SK-N-MC (cell line): Measurements from ENCODE around the gene B4GALT4.

ENCODE experiments used
- DNase-seq: peaks from one replicate; pipeline ENCODE4 v3.0.0-alpha.2; 2011; ENCODE audit warnings: low read depth, low spot score
- H3K27ac ChIP-seq: fragments of 200-600 bp; sonication (generic); 2 replicates; pipeline ENCODE4 v1.5.1; 2016; ENCODE audit warnings: mixed run types
- H3K36me3 ChIP-seq: fragments of 200-600 bp; sonication (generic); 2 replicates; pipeline ENCODE4 v1.6.1; 2017; ENCODE audit warnings: antibody characterized with exemption, low read length, mixed read lengths; ENCODE audit not compliant: insufficient read depth
- H3K4me3 ChIP-seq: fragments of 200-600 bp; sonication (generic); 2 replicates; pipeline ENCODE4 v1.5.1; 2016
- H3K9ac ChIP-seq: fragments of 200-600 bp; sonication (generic); 2 replicates; pipeline ENCODE4 v1.8.0; 2017; ENCODE audit warnings: mixed run types, mixed read lengths; ENCODE audit not compliant: insufficient read length
- H3K9me3 ChIP-seq: fragments of 200-600 bp; sonication (generic); 2 replicates; pipeline ENCODE4 v1.6.1; 2017; ENCODE audit warnings: low read depth, mild to moderate bottlenecking, antibody characterized with exemption, low read length, moderate library complexity, mixed read lengths
- EZH2 ChIP-seq: fragments of 200-600 bp; sonication (generic); IDR thresholded peaks from one replicate; pipeline ENCODE4 v1.6.1; 2017; ENCODE audit warnings: antibody characterized with exemption
- FOXP2 ChIP-seq: optimal IDR thresholded peaks from 2 replicates; pipeline ENCODE3; 2011; ENCODE audit warnings: mild to moderate bottlenecking, moderate library complexity; ENCODE audit not compliant: insufficient read depth; ENCODE audit errors: extremely low read length, control extremely low read depth
- POLR2AphosphoS5 ChIP-seq: IDR thresholded peaks from 2 replicates; pipeline ENCODE4 v1.6.1; 2012; ENCODE audit warnings: mild to moderate bottlenecking, low read depth, low read length, borderline replicate concordance

The B4GALT4 gene

GRCh38 chr3:119239206-119239820 lies 1.4 kb downstream of the B4GALT4 start:
- H3K27ac ChIP-seq = no peak overlapping the region; the same call in 1 of the 2 replicates
- no peak for TF ChIP-seq FOXP2
- TF ChIP-seq POLR2AphosphoS5 = no peak
- no peak for TF ChIP-seq EZH2

GRCh38 chr3:119238363-119238762 lies 2.3 kb downstream of the B4GALT4 start:
- DNase-seq = no peak
- no peaks in the 10 kb centered on the region for H3K9me3 ChIP-seq
- H3K4me3 ChIP-seq = no peak overlapping the region
- H3K27ac ChIP-seq = no peak overlapping the region
- peaks cover 9% of the 10 kb centered on the region for H3K36me3 ChIP-seq
- no peak overlapping the region for H3K9ac ChIP-seq
- TF ChIP-seq POLR2AphosphoS5 (no peak), FOXP2 (no peak), EZH2 (no peak)

More at GRCh38 chr3:119239206-119239820, 1.4 kb downstream of the B4GALT4 start:
- H3K4me3 ChIP-seq = peak overlapping the region; percentile 87
- peaks cover 9% of the 10 kb centered on the region; the same call in 1 of the 2 replicates for H3K36me3 ChIP-seq
- no peaks in the 10 kb centered on the region for H3K9me3 ChIP-seq
- H3K9ac ChIP-seq = no peak overlapping the region
- DNase-seq = no peak

DNA sequence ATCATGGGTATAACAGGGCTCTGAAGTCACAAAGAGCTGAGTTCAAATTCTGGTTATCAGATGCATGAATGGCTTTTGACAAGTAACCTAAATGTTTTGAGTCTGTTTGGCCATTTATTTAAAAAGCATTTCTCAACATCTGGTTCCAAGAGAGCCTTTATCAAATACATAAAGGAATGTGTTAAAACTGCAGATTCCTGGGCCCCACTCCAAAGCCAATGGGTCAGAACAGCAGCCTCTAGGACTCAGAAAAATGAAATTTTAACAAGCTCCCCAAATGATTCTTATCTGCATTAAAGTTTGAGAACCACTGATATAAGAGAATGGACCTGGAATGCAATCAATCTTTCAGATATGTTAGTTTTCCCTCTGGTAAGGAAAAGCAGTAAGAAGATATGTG lies 3.4 kb downstream of the B4GALT4 start:
- H3K4me3 ChIP-seq = no peak overlapping the region
- TF ChIP-seq FOXP2 (no peak), POLR2AphosphoS5 (no peak), EZH2 (no peak)
- H3K9ac ChIP-seq = no peak overlapping the region
- peaks cover 9% of the 10 kb centered on the region for H3K36me3 ChIP-seq
- no peaks in the 10 kb centered on the region for H3K9me3 ChIP-seq
- no peak for DNase-seq
- no peak overlapping the region for H3K27ac ChIP-seq

DNA sequence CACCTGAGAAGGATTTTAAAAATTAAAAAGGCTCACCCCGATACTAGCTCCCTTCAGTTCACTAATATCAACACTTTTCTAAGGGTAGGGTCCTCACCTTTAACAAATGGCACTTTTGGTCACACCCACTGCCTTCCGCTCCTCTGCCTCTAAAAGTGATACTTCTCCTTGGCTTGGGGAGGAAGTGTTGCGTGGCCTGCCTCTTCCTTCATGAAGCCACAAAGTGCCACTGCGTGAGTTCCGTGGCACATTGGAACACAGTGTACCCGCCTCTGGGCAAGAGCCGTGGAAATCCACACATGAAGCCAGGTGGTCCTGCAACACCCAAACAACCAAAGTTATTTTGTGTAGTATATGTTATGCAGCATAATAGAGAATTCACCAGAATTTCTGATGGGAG lies 3.9 kb downstream of the B4GALT4 start:
- no peak overlapping the region for H3K4me3 ChIP-seq
- no peaks in the 10 kb centered on the region for H3K9me3 ChIP-seq
- no peak overlapping the region for H3K27ac ChIP-seq
- no peak overlapping the region for H3K9ac ChIP-seq
- H3K36me3 ChIP-seq = peaks cover 9% of the 10 kb centered on the region
- DNase-seq = no peak
- TF ChIP-seq POLR2AphosphoS5 = no peak
- TF ChIP-seq EZH2 = no peak
- no peak for TF ChIP-seq FOXP2

DNA sequence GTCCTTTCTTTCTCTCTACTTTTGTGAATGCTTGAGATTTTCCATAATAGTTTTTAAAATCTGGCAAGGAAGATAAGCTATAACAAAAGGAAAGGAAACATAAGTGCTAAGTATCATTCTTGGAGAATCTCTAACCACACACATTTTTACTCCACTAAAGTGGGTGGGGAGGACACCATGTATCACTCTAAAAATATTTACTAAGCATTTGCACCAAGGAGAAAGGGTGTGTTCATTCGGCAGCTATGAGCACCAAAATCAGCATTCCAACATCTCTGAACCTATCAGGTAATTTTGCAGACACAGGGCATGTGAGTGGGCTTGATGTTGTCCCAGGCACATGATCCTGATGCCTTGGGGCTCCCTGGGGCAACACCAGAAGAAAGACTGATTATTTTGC lies 5.5 kb downstream of the B4GALT4 start:
- H3K27ac ChIP-seq = no peak overlapping the region
- H3K9ac ChIP-seq = no peak overlapping the region
- no peaks in the 10 kb centered on the region for H3K9me3 ChIP-seq
- TF ChIP-seq EZH2 (no peak), POLR2AphosphoS5 (no peak), FOXP2 (no peak)
- H3K4me3 ChIP-seq = no peak overlapping the region
- H3K36me3 ChIP-seq = peaks cover 9% of the 10 kb centered on the region
- no peak for DNase-seq

- no peak for DNase-seq
- H3K9ac ChIP-seq = no peak overlapping the region
- H3K36me3 ChIP-seq = peaks cover 13% of the 10 kb centered on the region
- TF ChIP-seq EZH2 = no peak
- no peak for TF ChIP-seq FOXP2
- no peak for TF ChIP-seq POLR2AphosphoS5
- H3K27ac ChIP-seq = no peak overlapping the region
- H3K4me3 ChIP-seq = no peak overlapping the region
- H3K9me3 ChIP-seq = no peaks in the 10 kb centered on the region
These were observed 6.1 kb downstream of the B4GALT4 start for GRCh38 chr3:119234610-119235009.

- TF ChIP-seq EZH2 = no peak
- TF ChIP-seq POLR2AphosphoS5 = no peak
- no peak for TF ChIP-seq FOXP2
- Histone ChIP-seq H3K9me3 (no peaks in the 10 kb centered on the region), H3K27ac (no peak overlapping the region), H3K9ac (no peak overlapping the region), H3K36me3 (peaks cover 11% of the 10 kb centered on the region), H3K4me3 (no peak overlapping the region)
- no peak for DNase-seq
These were observed 9.9 kb downstream of the B4GALT4 start for GRCh38 chr3:119230745-119231144.

GRCh38 chr3:119230071-119230470 lies 10.6 kb downstream of the B4GALT4 start:
- Histone ChIP-seq H3K4me3 (no peak overlapping the region), H3K9me3 (no peaks in the 10 kb centered on the region), H3K9ac (no peak overlapping the region), H3K27ac (no peak overlapping the region), H3K36me3 (peaks cover 9% of the 10 kb centered on the region)
- no peak for DNase-seq
- no peak for TF ChIP-seq FOXP2
- TF ChIP-seq POLR2AphosphoS5 = no peak
- no peak for TF ChIP-seq EZH2

- no peaks in the 10 kb centered on the region for H3K9me3 ChIP-seq
- no peak for DNase-seq
- no peak overlapping the region for H3K27ac ChIP-seq
- no peak for TF ChIP-seq POLR2AphosphoS5
- TF ChIP-seq FOXP2 = no peak
- no peak for TF ChIP-seq EZH2
- no peak overlapping the region for H3K9ac ChIP-seq
- no peak overlapping the region for H3K4me3 ChIP-seq
- H3K36me3 ChIP-seq = peaks cover 9% of the 10 kb centered on the region
These were observed 11.5 kb downstream of the B4GALT4 start for GRCh38 chr3:119229190-119229589.
